Mucosa of gallbladder (tissue), 1 donor: Measurements from ENCODE around the gene MMAB. TPM values are rescaled to one million over a fixed set of nuclear protein-coding genes. Genes with fewer than 3 reads are reported as not detected.
A peak's percentile ranks its signal among the peaks of the same experiment; 100 is the strongest.

ENCODE experiments used
- DNase-seq: peaks from one replicate; pipeline ENCODE4 v3.0.0-alpha.2; 2020; ENCODE audit warnings: low spot score
- total RNA-seq: library from RNA; stranded (reverse); gene quantifications from one replicate; pipeline ENCODE4 v1.2.1, GENCODE V29; 2021
- donor health status: DM: no; HTN: no; CAD: no.

MMAB gene
- 58.3 TPM for total RNA-seq

- DNase-seq = peak; percentile 100
Observed at GRCh38 chr12:109573029-109573913, at the start of gene MMAB, which contains the start of gene MVK. TSS of gene MMAB (minus strand) at chr12:109573504. CDS start at chr12:109573480, 24 bp downstream. TSS of gene MVK (plus strand) at chr12:109573794. CDS start at chr12:109574823, 1,029 bp downstream.

DNA sequence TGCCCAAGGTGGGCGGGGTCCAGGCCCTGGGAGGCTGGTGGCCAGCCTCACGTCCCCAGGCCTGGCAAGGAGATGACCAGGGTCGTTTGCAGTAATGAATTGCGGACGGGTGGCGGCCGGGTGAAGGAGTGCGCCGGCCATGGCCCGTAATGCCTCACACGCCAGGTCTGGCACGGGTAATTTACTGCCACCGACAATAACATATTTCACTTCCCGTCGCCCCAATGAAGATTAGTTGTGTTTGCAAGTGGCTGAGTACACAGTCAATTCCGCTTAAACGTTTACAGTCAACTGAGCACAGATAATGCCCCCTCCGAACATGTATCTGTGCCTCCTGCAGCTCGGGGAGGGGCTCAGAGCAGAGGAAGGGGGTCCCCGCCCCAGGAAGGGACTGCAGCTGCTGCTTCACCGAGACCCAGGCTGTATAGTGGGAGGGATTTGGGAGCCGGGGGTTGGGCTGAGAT lies 48.6 kb upstream of the MMAB start:
- no peak for DNase-seq

DNA sequence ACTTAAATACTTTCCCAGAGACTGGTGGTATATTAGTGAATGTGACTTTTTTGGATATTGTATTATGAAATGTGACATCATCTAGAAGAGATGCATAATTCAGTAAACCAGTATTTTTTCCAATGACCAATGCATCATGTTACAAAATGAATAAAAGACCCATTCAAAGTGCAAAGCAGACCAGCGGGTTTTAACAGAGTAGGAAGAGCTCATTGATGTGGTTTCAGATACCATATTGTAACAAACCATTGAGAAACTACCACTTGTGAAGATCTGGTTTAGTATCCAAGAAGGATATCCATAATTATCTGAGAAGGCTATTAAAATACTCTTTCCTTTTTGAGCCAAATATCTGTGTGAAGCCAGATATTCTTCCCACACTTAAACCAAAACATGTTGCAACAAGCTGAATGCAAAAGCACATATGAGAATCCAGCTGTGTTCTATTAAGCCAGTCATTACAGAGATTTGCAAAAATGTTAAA lies 47.9 kb upstream of the MMAB start:
- DNase-seq = no peak

DNA sequence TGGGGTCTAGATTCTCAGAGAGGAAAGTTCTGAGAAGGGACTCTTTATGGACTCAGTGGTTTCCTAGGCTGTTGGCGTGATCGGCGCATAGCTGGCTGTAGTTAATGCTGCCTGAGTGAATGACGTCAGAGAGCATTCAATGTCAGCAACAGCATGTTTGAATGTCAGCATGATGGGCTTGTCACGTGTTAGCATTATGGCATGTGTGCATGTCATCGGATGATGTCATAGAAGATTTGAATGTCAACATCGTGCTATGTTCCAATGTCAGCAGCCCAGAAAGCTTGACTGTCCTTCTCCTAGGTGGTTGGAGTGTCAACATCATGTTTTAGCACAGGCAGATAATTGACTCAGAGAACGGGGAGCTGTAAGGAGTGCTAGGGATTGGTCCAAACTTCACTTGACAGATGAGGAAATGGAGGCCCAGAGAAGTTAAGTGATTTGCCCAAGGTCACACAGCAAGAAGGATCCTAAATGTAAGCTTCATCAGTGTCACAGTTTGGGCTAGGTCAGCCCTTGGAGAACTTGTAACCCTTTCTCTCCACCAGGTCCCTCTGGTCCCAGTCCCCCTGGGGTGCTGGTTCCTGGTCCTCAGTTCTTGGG lies 45.8 kb upstream of the MMAB start:
- DNase-seq = no peak

GRCh38 chr12:109618082-109618481 lies 44.8 kb upstream of the MMAB start:
- DNase-seq = no peak

- DNase-seq = no peak
Observed at GRCh38 chr12:109617491-109617890, 44.2 kb upstream of the MMAB start.

GRCh38 chr12:109615556-109616229 lies 42.4 kb upstream of the MMAB start:
- no peak for DNase-seq

DNA sequence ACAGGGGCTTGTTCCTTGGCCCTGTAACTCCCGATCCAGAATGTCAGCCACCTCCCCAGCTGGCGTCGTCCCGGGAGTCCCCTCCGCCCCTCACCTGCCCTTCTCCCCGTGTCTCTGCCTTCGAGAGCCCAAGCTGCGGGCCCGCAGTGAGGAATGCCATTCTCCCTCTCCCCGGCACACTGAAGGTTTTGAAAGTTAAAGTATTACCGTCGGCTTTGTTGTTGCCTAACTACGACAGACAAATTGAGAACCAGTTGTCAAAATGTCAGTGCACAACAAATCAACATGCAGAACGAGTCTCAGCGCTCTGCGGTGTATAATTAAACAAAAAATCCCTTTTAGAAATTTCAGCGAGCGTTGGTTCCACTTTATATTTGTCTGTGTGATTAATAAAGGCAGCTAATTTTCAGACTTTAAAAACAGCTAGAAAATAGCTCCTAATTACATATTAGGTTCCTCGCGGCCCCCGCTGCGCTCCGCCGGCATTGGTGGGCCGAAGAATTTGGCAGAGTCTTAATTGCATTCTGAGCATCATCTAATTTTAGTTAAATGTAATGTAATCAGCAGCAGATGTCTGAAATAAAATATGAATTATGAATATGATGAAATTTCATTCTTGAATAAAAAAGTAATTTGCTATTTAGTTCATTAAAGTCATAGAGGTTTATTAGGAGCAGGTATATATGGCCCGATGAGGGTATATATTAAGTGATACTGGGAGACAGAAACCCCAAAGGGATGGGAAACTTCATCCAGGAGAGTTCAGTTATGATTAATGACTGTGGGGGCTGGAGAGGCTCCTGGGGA lies 40.5 kb upstream of the MMAB start:
- no peak for DNase-seq

DNA sequence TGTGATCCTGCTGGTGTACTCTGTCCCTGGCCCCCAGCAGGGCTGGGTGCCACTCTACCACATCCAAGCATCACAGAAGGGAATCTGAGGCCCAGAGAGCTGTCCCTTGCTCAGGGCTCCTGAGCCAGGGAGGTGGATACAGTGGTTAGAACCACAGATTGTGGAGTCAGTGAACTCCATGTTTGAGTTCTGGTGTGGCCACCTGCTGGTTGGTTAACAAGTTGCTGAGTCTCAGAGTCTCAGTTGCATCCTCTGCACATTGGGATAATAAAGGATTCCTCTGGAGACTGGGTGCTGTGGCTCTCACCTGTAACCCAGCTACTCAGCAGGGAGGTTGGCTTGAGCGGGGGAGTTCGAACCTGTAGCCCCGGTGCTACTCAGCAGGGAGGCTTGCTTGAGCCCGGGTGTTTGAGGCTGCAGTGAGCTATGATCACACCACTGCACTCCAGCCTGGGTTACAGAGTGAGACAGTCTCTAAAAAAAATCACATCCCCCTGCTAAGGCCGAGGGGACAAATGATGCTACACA lies 39.7 kb upstream of the MMAB start:
- no peak for DNase-seq

DNA sequence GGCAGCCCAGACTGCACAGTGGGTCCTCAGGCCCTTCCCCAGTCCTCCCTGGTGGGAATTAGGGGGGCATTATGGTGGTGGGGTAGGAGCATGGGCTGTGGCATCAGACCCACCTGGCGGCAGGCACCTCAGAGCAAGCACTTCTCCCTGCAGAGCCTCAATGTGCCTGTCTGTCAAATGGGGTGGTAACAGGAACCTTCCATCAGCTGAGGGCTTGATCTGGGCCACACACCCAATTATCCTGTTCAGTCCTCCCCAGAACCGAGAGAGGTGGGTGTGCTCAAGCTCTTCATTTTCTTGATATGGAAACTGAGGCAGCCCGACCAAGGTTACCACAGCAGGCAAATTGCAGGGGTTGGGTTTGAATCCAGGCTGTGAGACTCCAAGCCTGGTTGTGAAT lies 38.7 kb upstream of the MMAB start:
- no peak for DNase-seq

GRCh38 chr12:109611223-109611622 lies 37.9 kb upstream of the MMAB start:
- no peak for DNase-seq

DNA sequence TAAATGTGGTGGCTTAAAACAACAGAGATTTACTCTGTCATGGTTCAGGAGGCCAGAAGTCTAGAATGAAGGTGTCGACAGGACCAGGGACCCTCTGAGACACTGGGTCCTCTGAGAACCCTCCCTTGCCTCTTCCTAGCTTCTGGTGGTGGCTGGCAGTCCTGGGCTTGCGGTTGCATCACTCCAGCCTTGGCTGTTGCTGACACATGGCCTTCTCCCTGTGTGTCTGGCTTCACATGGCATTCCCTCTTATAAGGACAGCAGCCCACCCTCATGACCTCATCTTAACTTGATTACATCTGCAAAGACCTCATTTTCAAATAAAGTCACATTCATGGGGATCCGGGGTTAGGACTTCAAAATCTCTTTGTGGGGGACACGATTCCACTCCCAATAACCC lies 37.2 kb upstream of the MMAB start:
- DNase-seq = no peak

DNA sequence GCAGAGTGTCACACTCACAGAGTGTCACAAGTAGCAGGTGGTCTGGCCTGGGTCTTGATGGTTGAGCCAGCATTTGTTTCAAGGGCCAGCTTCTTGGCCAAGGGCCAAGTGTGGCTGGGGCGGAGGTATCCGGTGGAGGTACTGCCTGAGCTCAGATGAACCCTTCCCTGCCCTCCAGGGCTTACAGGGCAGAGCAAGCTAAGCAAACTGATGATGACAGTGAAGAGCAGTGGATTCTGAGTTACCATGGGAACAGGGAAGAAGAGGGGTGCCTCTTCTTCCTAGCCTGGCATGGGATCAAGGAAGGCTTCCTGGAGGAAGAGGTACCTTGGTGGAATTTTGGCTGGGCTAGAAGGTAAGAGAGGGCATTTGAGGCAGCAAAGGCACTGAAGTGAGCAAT lies 36.0 kb upstream of the MMAB start:
- DNase-seq = no peak

DNA sequence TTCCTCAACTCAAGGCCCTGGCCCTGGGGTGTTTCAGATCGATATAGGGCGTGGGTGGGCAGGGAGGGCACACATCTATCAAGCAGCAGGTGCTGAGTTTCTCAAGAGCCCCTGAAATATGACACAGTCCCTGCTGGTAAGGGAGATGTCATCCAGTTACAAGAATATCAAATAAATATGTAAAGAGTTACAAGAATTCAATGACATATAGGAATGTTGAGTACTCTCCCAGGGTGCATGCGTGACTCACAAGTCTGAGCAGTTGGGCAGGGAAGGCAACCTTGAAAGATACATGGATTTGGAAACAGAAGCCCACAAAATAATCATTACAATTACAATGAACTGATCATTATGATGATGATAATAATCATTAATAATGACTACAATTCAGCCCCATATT lies 35.5 kb upstream of the MMAB start:
- no peak for DNase-seq

- no peak for DNase-seq
Observed at GRCh38 chr12:109608270-109608669, 35.0 kb upstream of the MMAB start.

DNA sequence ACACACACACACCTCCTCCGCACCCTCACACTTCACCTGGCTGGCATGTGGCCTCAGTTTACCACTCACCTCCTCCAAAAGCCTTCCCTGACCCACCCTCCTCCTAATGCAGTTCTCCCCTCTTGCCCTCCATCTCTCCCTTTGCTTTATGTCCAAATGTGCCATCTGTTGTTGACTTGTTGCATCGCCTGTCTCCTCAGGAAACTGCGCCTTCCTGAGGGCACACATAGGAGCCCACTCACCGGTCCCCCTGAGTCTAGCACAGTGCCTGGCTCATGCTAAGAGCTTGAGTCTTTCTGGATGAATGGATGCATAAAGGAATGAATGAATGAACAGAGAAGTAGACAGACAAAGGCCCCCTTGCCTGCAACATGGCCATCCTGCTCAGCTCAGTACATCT lies 34.3 kb upstream of the MMAB start:
- no peak for DNase-seq

DNA sequence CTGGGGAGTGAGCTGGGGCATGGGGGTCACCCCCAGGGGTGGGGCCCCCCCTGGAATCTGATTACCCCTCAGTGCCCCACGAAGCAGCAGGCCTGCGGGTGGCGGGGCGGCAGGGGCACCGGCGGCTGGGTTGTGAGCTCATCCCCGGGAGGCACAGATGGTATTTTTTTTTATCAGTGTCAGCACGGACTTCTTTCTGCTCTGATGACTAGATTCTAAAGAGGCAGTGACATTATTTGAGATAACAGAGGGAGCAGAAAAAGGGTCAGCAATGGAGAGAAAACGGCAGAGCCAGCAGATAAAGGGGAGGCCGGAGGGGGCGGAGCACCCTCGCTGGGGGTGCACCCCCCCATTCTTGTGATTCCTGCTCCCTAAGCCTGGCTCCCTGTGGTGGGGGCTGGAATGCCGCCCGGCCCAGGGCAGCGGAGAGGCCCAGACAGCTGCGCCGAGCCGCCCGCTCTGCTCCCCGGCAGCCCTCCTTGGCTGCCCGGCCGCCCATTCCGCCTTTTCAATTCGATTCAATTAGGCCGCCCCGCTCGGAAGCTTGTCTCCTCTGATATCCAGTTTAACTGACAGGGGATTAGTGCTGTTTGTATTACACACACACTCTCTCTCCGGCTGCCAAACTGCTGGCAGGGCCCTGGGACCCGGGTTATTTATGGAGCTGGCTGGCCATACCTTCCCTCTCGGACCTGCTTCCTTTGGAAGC lies 33.2 kb upstream of the MMAB start:
- DNase-seq = no peak

DNA sequence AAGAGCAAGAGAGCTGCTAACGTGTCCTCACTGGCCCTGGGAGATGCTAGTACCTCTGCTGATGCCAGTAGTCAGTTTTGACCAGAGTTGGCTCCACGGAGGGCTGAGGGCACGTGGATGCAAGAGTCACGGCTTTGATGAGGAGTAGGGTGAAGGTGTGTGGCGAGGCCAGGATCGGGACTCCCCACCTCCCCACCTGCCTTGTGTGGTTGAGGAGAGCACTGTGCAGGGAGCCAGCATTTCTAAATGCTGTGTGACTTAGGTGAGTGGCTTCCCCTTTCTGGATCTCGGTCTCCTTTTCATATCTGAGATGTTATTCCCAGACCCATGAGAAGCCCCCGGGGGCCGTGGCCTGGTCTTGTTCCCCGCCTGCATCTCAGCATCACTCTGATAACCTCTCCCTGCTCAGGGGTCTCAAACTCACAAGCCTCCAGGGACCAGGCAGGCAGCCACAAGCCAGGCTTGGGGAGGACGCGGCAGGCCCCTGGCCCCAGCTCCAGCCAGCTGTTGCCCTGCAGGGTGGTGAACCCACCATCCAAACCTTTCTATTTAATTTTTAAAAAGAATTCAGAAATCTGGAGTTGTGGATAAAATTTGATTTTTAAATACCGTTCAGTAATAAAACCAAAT lies 32.4 kb upstream of the MMAB start:
- no peak for DNase-seq

DNA sequence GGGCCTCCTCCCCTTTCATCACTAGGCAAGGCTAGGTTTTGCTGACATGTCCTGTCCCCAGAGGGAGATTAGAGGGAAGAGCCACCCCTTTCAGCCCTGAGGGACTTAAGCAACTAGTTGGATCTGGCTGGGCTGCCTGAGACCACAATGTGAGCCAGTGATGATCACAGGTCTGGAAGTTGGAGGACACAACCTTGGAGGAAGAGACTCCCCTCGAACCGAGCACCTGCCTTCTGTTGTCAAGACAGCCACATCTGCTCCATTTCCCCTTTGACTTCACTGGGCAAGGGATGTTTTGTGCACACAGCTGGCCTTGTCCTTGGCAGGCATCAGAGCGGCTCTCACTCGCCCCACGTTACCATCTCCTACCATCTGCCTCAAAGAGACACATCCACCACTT lies 31.7 kb upstream of the MMAB start:
- DNase-seq = no peak

DNA sequence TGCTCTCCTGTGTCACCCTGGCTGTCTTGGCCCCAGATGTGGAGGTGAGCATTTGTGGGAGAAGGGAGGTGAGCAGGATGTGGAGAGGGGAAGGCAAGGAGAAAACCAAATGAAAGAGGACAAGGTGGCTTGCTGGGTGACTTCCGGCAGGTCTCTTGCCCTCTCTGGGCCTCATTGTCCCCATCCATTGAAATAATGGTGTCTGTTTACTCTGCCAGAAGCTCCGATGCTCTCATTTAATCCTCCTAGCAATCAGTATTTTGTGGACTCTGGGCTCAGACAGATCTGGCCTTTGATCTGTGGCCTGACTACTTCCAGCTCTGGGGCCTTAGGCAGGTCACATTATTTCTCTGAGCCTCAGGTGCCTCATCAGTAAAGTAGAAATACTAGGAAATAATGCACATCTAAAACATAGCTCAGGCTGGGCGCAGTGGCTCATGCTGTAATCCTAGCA lies 30.9 kb upstream of the MMAB start:
- DNase-seq = no peak
